ENCODE data around the gene PITPNC1. TPM values are rescaled to one million over a fixed set of nuclear protein-coding genes. Genes with fewer than 3 reads are reported as not detected.

The PITPNC1 gene
- total and polyA plus RNA-seq, 2 donors (not counting 1 experiment from before 2014, with no cell fraction given), result 5.8 to 7.1 TPM

- no peaks in the 10 kb centered on the region for H3K4me1 ChIP-seq (ENCODE audit: control insufficient read depth, extremely low read depth, insufficient read depth, low read length)
- no peak overlapping the region for H3K4me2 ChIP-seq (ENCODE audit: extremely low read depth, insufficient read depth, low read length)
- no peak overlapping the region for H3K4me3 ChIP-seq (replicated peaks in 1 of 4; ENCODE audit: control extremely low read depth in 1 of 4, insufficient read depth in 1 of 4, low read depth in 3 of 4, low read length in 4 of 4)
- no peaks in the 10 kb centered on the region for H3K79me2 ChIP-seq (ENCODE audit: control insufficient read depth, insufficient read depth, low read length)
- no peak for DNase-seq (ENCODE audit: low read depth in 2 of 2)
- no peaks in the 10 kb centered on the region for H3K27me3 ChIP-seq (ENCODE audit: control insufficient read depth, insufficient read depth, low read length)
- H3K36me3 ChIP-seq (ENCODE audit: control insufficient read depth, insufficient read depth, low read length), result peaks cover 9% of the 10 kb centered on the region
- no peaks in the 10 kb centered on the region for H3K9me3 ChIP-seq (ENCODE audit: control insufficient read depth, insufficient read depth, low read depth, low read length)
- no peak overlapping the region for H3K27ac ChIP-seq (ENCODE audit: insufficient read depth, low read length)
- TF ChIP-seq CTCF (conservative IDR thresholded peaks at IDR 0.05 in 1 of 2, IDR thresholded peaks at IDR 0.05 in 1 of 2; ENCODE audit: low read depth in 1 of 2, low read length in 2 of 2) (no peak), EZH2 (IDR thresholded peaks at IDR 0.05; ENCODE audit: low read length, missing control alignments) (no peak)
- no peak overlapping the region for H2AFZ ChIP-seq (ENCODE audit: low read length)
- H3K9ac ChIP-seq (ENCODE audit: insufficient read depth, low read length), result no peak overlapping the region
- no peaks in the 10 kb centered on the region for H4K20me1 ChIP-seq (ENCODE audit: control insufficient read depth, extremely low read depth, insufficient read depth, low read length)
These were observed 353.6 kb downstream of the PITPNC1 start for GRCh38 chr17:67730731-67731130.

GRCh38 chr17:67733449-67733848, 356.4 kb downstream of the PITPNC1 start:
- TF ChIP-seq EZH2 (IDR thresholded peaks at IDR 0.05; ENCODE audit: low read length, missing control alignments) (no peak), CTCF (conservative IDR thresholded peaks at IDR 0.05 in 1 of 2, IDR thresholded peaks at IDR 0.05 in 1 of 2; ENCODE audit: low read depth in 1 of 2, low read length in 2 of 2) (no peak)
- Histone ChIP-seq H3K9me3 (ENCODE audit: control insufficient read depth, insufficient read depth, low read depth, low read length) (no peaks in the 10 kb centered on the region), H3K36me3 (ENCODE audit: control insufficient read depth, insufficient read depth, low read length) (peaks cover 2% of the 10 kb centered on the region), H3K4me3 (replicated peaks in 1 of 4; ENCODE audit: control extremely low read depth in 1 of 4, insufficient read depth in 1 of 4, low read depth in 3 of 4, low read length in 4 of 4) (no peak overlapping the region), H3K4me1 (ENCODE audit: control insufficient read depth, extremely low read depth, insufficient read depth, low read length) (no peaks in the 10 kb centered on the region), H3K4me2 (ENCODE audit: extremely low read depth, insufficient read depth, low read length) (no peak overlapping the region), H3K27ac (ENCODE audit: insufficient read depth, low read length) (no peak overlapping the region), H3K9ac (ENCODE audit: insufficient read depth, low read length) (no peak overlapping the region), H3K79me2 (ENCODE audit: control insufficient read depth, insufficient read depth, low read length) (no peaks in the 10 kb centered on the region), H2AFZ (ENCODE audit: low read length) (no peak overlapping the region), H4K20me1 (ENCODE audit: control insufficient read depth, extremely low read depth, insufficient read depth, low read length) (no peaks in the 10 kb centered on the region), H3K27me3 (ENCODE audit: control insufficient read depth, insufficient read depth, low read length) (no peaks in the 10 kb centered on the region)
- no peak for DNase-seq (ENCODE audit: low read depth in 2 of 2)

GRCh38 chr17:67737145-67737544, 360.1 kb downstream of the PITPNC1 start:
- Histone ChIP-seq H3K4me3 (replicated peaks in 1 of 4; ENCODE audit: control extremely low read depth in 1 of 4, insufficient read depth in 1 of 4, low read depth in 3 of 4, low read length in 4 of 4) (no peak overlapping the region), H2AFZ (ENCODE audit: low read length) (no peak overlapping the region), H3K79me2 (ENCODE audit: control insufficient read depth, insufficient read depth, low read length) (no peaks in the 10 kb centered on the region), H3K27me3 (ENCODE audit: control insufficient read depth, insufficient read depth, low read length) (no peaks in the 10 kb centered on the region), H3K36me3 (ENCODE audit: control insufficient read depth, insufficient read depth, low read length) (peaks cover 4% of the 10 kb centered on the region), H3K4me2 (ENCODE audit: extremely low read depth, insufficient read depth, low read length) (no peak overlapping the region), H3K4me1 (ENCODE audit: control insufficient read depth, extremely low read depth, insufficient read depth, low read length) (no peaks in the 10 kb centered on the region), H3K9me3 (ENCODE audit: control insufficient read depth, insufficient read depth, low read depth, low read length) (no peaks in the 10 kb centered on the region), H3K27ac (ENCODE audit: insufficient read depth, low read length) (no peak overlapping the region), H3K9ac (ENCODE audit: insufficient read depth, low read length) (no peak overlapping the region), H4K20me1 (ENCODE audit: control insufficient read depth, extremely low read depth, insufficient read depth, low read length) (no peaks in the 10 kb centered on the region)
- DNase-seq (ENCODE audit: low read depth in 2 of 2), result no peak
- TF ChIP-seq EZH2 (IDR thresholded peaks at IDR 0.05; ENCODE audit: low read length, missing control alignments) (no peak), CTCF (conservative IDR thresholded peaks at IDR 0.05 in 1 of 2, IDR thresholded peaks at IDR 0.05 in 1 of 2; ENCODE audit: low read depth in 1 of 2, low read length in 2 of 2) (no peak)

Measured in fibroblast of lung (primary cell).